Natural killer cell (primary cell): ENCODE measurements around the gene MEOX2. TPM values are rescaled to one million over a fixed set of nuclear protein-coding genes. Genes with fewer than 3 reads are reported as not detected.

Experiments
- ATAC-seq, 3 donors: fragments of 150-1000 bp in 2 of 3; fragments of 200-7000 bp in 1 of 3; cut with Tn5 transposase; 1 replicate in 1 of 3; 2 replicates in 2 of 3; pipeline ENCODE4 v1.10.0; 2021; ENCODE audit warnings: mild to moderate bottlenecking in 2 of 3, moderate library complexity in 2 of 3
- DNase-seq, 2 donors: peaks; one replicate each; pipeline versions ENCODE4 v3.0.0 to v3.0.0-alpha.2; 2013 to 2021; ENCODE audit warnings: mixed read lengths in 1 of 2
- H3K27ac ChIP-seq: one replicate; pipeline ENCODE4 v1.5.1; 2013; ENCODE audit warnings: mild to moderate bottlenecking, low read length
- H3K27me3 ChIP-seq: one replicate; pipeline ENCODE4 v1.6.1; 2013; ENCODE audit warnings: low read length; ENCODE audit not compliant: control insufficient read depth, insufficient read depth
- H3K36me3 ChIP-seq: one replicate; pipeline ENCODE4 v1.6.1; 2013; ENCODE audit warnings: low read length; ENCODE audit not compliant: control insufficient read depth, insufficient read depth
- H3K4me1 ChIP-seq: one replicate; pipeline ENCODE4 v1.6.1; 2013; ENCODE audit warnings: low read length; ENCODE audit not compliant: control insufficient read depth, insufficient read depth
- H3K4me3 ChIP-seq: one replicate; pipeline ENCODE4 v1.5.1; 2013; ENCODE audit warnings: low read length
- H3K9me3 ChIP-seq: one replicate; pipeline ENCODE4 v1.6.1; 2013; ENCODE audit warnings: low read length; ENCODE audit not compliant: control insufficient read depth, insufficient read depth
- H3K27ac Mint-ChIP-seq, 2 donors: one replicate each; pipeline ENCODE4 v1.8.0; 2022; ENCODE audit warnings: mild to moderate bottlenecking in 2 of 2, mixed read lengths in 2 of 2, moderate library complexity in 1 of 2
- H3K27me3 Mint-ChIP-seq, 2 donors: one replicate each; pipeline ENCODE4 v1.8.0; 2022; ENCODE audit warnings: low read depth in 2 of 2, mixed read lengths in 2 of 2
- H3K36me3 Mint-ChIP-seq: one replicate; pipeline ENCODE4 v1.8.0; 2022; ENCODE audit warnings: mixed read lengths
- H3K4me1 Mint-ChIP-seq, 2 donors: one replicate each; pipeline ENCODE4 v1.8.0; 2022; ENCODE audit warnings: mixed read lengths in 2 of 2
- H3K4me3 Mint-ChIP-seq: one replicate; pipeline ENCODE4 v1.8.0; 2022; ENCODE audit warnings: mild to moderate bottlenecking, moderate library complexity, mixed read lengths
- H3K9me3 Mint-ChIP-seq, 2 donors: one replicate each; pipeline ENCODE4 v1.8.0; 2022; ENCODE audit warnings: mixed read lengths in 2 of 2
- CTCF ChIP-seq: fragments of 200-600 bp; IDR thresholded peaks from one replicate; pipeline ENCODE4 v1.8.0; 2022; ENCODE audit warnings: antibody characterized with exemption
- WGBS: methylation state at CpG from one replicate; pipeline ENCODE4 v1.1.7; 2013; ENCODE audit warnings: missing lambda C conversion rate; ENCODE audit not compliant: insufficient coverage; 5-methylcytosine and 5-hydroxymethylcytosine counted together
- intact Hi-C: fragments of 100-400 bp; cut with micrococcal nuclease; formaldehyde crosslinking; loops from one replicate; pipeline ENCODE4 v1.14.2; 2022
- total RNA-seq, 4 donors: library from RNA; stranded (reverse); fragments of 120-200 nt in 1 of 4; gene quantifications; one replicate each; pipeline versions ENCODE4 v1.2.3 to v1.2.4, GENCODE V29; 2013 to 2022

MEOX2 gene
- total RNA-seq, 3 donors from 2014 or later (not counting 1 experiment from before 2014, with no cell fraction given), result not detected

DNA sequence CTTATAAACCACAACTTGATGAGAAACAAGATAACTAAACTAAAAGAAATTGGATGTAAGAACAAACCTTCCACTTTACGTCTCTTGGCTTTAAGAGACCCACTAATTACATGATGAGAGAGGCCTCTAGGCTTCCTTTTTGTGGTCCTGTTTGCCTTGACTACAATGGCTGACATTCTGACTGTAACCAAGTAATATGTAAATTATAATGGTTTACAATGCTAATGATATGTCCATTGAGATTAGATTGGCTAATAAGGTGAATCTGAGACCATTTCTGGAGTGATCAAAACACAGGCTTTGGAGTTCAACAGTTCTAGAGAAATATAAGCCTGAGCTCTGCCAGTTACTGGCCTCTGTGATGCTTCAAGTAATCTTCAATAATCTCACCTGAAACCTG, 85.3 kb downstream of the MEOX2 start:
- TF ChIP-seq CTCF, result no peak
- H3K9me3 ChIP-seq, result peaks cover 5% of the 10 kb centered on the region
- H3K4me1 Mint-ChIP-seq, result no peaks in the 10 kb centered on the region
- H3K4me3 Mint-ChIP-seq, result no peak overlapping the region
- H3K36me3 ChIP-seq, result no peaks in the 10 kb centered on the region
- H3K4me1 ChIP-seq, result no peaks in the 10 kb centered on the region
- H3K9me3 Mint-ChIP-seq, result peaks cover 12 to 22% of the 10 kb centered on the region in 2 donors
- ATAC-seq (no peak), DNase-seq (no peak)
- no peaks in the 10 kb centered on the region for H3K36me3 Mint-ChIP-seq
- H3K27ac Mint-ChIP-seq, result no peak overlapping the region
- no peaks in the 10 kb centered on the region for H3K27me3 Mint-ChIP-seq
- H3K27me3 ChIP-seq, result no peaks in the 10 kb centered on the region
- H3K27ac ChIP-seq, result no peak overlapping the region
- H3K4me3 ChIP-seq, result no peak overlapping the region
- intact Hi-C loops, result no loop called here
- 78% methylated on average over 1 of the region's 1 CpG for WGBS

- Mint-ChIP-seq H3K27ac (no peak overlapping the region), H3K4me1 (no peaks in the 10 kb centered on the region), H3K9me3 (peaks cover 12 to 22% of the 10 kb centered on the region in 2 donors), H3K27me3 (no peaks in the 10 kb centered on the region), H3K36me3 (no peaks in the 10 kb centered on the region), H3K4me3 (no peak overlapping the region)
- no peaks in the 10 kb centered on the region for H3K36me3 ChIP-seq
- no peak for TF ChIP-seq CTCF
- intact Hi-C loops, result no loop called here
- H3K4me3 ChIP-seq, result no peak overlapping the region
- peaks cover 5% of the 10 kb centered on the region for H3K9me3 ChIP-seq
- H3K27ac ChIP-seq, result no peak overlapping the region
- no peak for ATAC-seq
- H3K4me1 ChIP-seq, result no peaks in the 10 kb centered on the region
- no peak for DNase-seq
- no peaks in the 10 kb centered on the region for H3K27me3 ChIP-seq
- WGBS, result 71% methylated on average over 3 of the region's 4 CpGs
Observed at GRCh38 chr7:15600298-15600697, 86.2 kb downstream of the MEOX2 start.

- no peaks in the 10 kb centered on the region for H3K27me3 Mint-ChIP-seq
- peaks cover 16 to 26% of the 10 kb centered on the region in 2 donors for H3K9me3 Mint-ChIP-seq
- no peak overlapping the region for H3K27ac Mint-ChIP-seq
- Histone ChIP-seq H3K4me1 (no peaks in the 10 kb centered on the region), H3K9me3 (no peaks in the 10 kb centered on the region), H3K27me3 (no peaks in the 10 kb centered on the region), H3K36me3 (no peaks in the 10 kb centered on the region), H3K4me3 (no peak overlapping the region), H3K27ac (no peak overlapping the region)
- DNase-seq (no peak), ATAC-seq (no peak)
- WGBS, result 76% methylated on average over 5 of the region's 5 CpGs
- intact Hi-C loops, result no loop called here
- peaks cover 6% of the 10 kb centered on the region for H3K36me3 Mint-ChIP-seq
- no peaks in the 10 kb centered on the region for H3K4me1 Mint-ChIP-seq
- TF ChIP-seq CTCF, result no peak
- H3K4me3 Mint-ChIP-seq, result no peak overlapping the region
Observed at GRCh38 chr7:15594461-15594860, 92.0 kb downstream of the MEOX2 start.

DNA sequence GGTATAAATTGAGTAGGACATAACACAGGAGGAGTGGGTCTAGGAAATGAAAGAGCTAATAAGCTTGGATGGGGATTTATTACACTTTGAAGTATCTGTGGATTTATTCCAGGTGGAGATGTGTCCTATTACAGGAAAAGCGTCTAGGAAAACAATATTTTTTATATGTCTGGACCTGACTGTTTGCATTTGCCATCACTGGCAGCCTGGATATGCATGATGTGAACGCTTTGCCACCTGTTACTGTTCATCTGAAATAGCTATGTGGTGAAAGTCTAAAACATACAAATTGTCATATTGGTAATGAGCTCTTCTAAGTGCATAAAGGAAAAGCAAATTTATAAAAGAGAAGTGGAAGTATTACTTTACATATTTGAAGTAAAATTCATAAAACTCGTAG, 93.1 kb downstream of the MEOX2 start:
- Mint-ChIP-seq H3K4me1 (no peaks in the 10 kb centered on the region), H3K27ac (no peak overlapping the region), H3K27me3 (no peaks in the 10 kb centered on the region), H3K36me3 (peaks cover 6% of the 10 kb centered on the region), H3K4me3 (no peak overlapping the region), H3K9me3 (peaks cover 16 to 24% of the 10 kb centered on the region in 2 donors)
- ATAC-seq (no peak), DNase-seq (no peak)
- no peaks in the 10 kb centered on the region for H3K36me3 ChIP-seq
- no peaks in the 10 kb centered on the region for H3K27me3 ChIP-seq
- H3K4me3 ChIP-seq, result no peak overlapping the region
- no peaks in the 10 kb centered on the region for H3K4me1 ChIP-seq
- no peak for TF ChIP-seq CTCF
- H3K9me3 ChIP-seq, result no peaks in the 10 kb centered on the region
- H3K27ac ChIP-seq, result no peak overlapping the region
- intact Hi-C loops, result no loop called here
- 81% methylated on average over 3 of the region's 3 CpGs for WGBS
